K562 (cell line): ENCODE results near the gene IKZF4. TPM values are rescaled to one million over a fixed set of nuclear protein-coding genes. Genes with fewer than 3 reads are reported as not detected.
A peak's percentile ranks its signal among the peaks of the same experiment; 100 is the strongest.

Source experiments
- CHCHD3 ChIP-seq: fragments of 250-450 bp; sonication (Bioruptor Pico); IDR thresholded peaks from 2 replicates; pipeline ENCODE4 v2.1.2; 2022; ENCODE audit warnings: mild to moderate bottlenecking
- ILK ChIP-seq: fragments of 450-650 bp; IDR thresholded peaks from 2 replicates; pipeline ENCODE4 v1.6.1; 2016; ENCODE audit warnings: missing genetic modification characterization, low read depth, mild to moderate bottlenecking, missing compliant biosample characterization, moderate library complexity, borderline replicate concordance
- KDM5B ChIP-seq: fragments of 200-600 bp; sonication (generic); IDR thresholded peaks from 2 replicates; pipeline ENCODE4 v1.6.1; 2012; ENCODE audit warnings: low read depth, mild to moderate bottlenecking, moderate library complexity, low read length, control low read depth, inconsistent platforms; ENCODE audit not compliant: insufficient replicate concordance
- MBD2 ChIP-seq: sonication (generic); IDR thresholded peaks from 2 replicates; pipeline ENCODE4 v1.6.1; 2016; ENCODE audit warnings: low read depth, borderline replicate concordance
- MCM3 ChIP-seq: fragments of 450-650 bp; IDR thresholded peaks from 2 replicates; pipeline ENCODE4 v1.6.1; 2016
- MTA3 ChIP-seq: fragments of 450-650 bp; formaldehyde crosslinking; IDR thresholded peaks from 2 replicates; pipeline ENCODE4 v1.6.1; 2017; ENCODE audit warnings: mild to moderate bottlenecking, borderline replicate concordance
- PHTF2 ChIP-seq: fragments of 250-450 bp; sonication (Bioruptor Pico); IDR thresholded peaks from 2 replicates; pipeline ENCODE4 v1.5.0; 2021; ENCODE audit warnings: mild to moderate bottlenecking
- RBM14 ChIP-seq: fragments of 200-400 bp; formaldehyde crosslinking; IDR thresholded peaks from 2 replicates; pipeline ENCODE4 v1.6.1; 2018; ENCODE audit warnings: low read depth, mild to moderate bottlenecking, low read length, moderate library complexity, borderline replicate concordance; ENCODE audit not compliant: insufficient read depth
- RFX5 ChIP-seq: IDR thresholded peaks from 2 replicates; pipeline ENCODE4 v1.6.1; 2011; ENCODE audit warnings: low read depth, mild to moderate bottlenecking, improper control_type of control experiment, low read length
- TARDBP ChIP-seq: fragments of 450-650 bp; IDR thresholded peaks from 2 replicates; pipeline ENCODE4 v1.6.1; 2016
- TFAM ChIP-seq: fragments of 250-450 bp; sonication (Bioruptor Pico); conservative IDR thresholded peaks from 2 replicates; pipeline ENCODE4 v1.5.0; 2021; ENCODE audit warnings: mild to moderate bottlenecking, moderate library complexity
- TSHZ1 ChIP-seq: fragments of 250-450 bp; sonication (Bioruptor Pico); IDR thresholded peaks from 2 replicates; pipeline ENCODE4 v1.4.0; 2020; ENCODE audit warnings: mild to moderate bottlenecking, moderate library complexity
- ZBTB11 ChIP-seq, 3 experiments: fragments of 200-800 bp in 1 of 3; fragments of 250-450 bp in 1 of 3; fragments of 450-650 bp in 1 of 3; sonication (Bioruptor Pico) in 1 of 3; sonication (Bioruptor generic) in 1 of 3; formaldehyde crosslinking in 1 of 3; IDR thresholded peaks; 2 replicates each; pipeline versions ENCODE4 v1.6.1 to v1.8.0; 2016 to 2022; ENCODE audit warnings: mild to moderate bottlenecking in 2 of 3, missing genetic modification characterization in 2 of 3, missing compliant biosample characterization in 1 of 3, moderate library complexity in 1 of 3
- ZBTB26 ChIP-seq: fragments of 450-650 bp; formaldehyde crosslinking; IDR thresholded peaks from 2 replicates; pipeline ENCODE4 v1.4.0; 2022; ENCODE audit warnings: missing genetic modification characterization
- ZNF586 ChIP-seq: fragments of 450-650 bp; formaldehyde crosslinking; conservative IDR thresholded peaks from 2 replicates; pipeline ENCODE4 v1.4.0; 2020; ENCODE audit warnings: mild to moderate bottlenecking, moderate library complexity
- ZNF764 ChIP-seq: fragments of 250-450 bp; sonication (Bioruptor Pico); IDR thresholded peaks from 2 replicates; pipeline ENCODE4 v1.4.0; 2020; ENCODE audit warnings: low read depth, mild to moderate bottlenecking, moderate library complexity
- polyA plus RNA-seq, 8 experiments: library from polyadenylated mRNA; depleted of rRNA in 4 of 8; stranded (reverse) in 5 of 8; unstranded in 3 of 8; fragments of >200 nt; fragmentation: Nextera tagmentation in 2 of 8; fragmentation: Illumina TruSeq in 1 of 8; extraction: Ambion mirVana in 2 of 8; extraction: Trizol in 1 of 8; gene quantifications; 2 replicates each; pipeline versions ENCODE4 v1.2.1 to v1.2.3, GENCODE V29; 2011 to 2014; ENCODE audit warnings: inconsistent platforms in 1 of 8, missing spikeins in 1 of 8
- total RNA-seq, 7 experiments: library from RNA; depleted of rRNA in 6 of 7; stranded (reverse); fragments of >200 nt in 6 of 7; fragmentation: Illumina TruSeq in 2 of 7; extraction: Trizol in 2 of 7; gene quantifications; 2 replicates each; pipeline versions ENCODE4 v1.2.1 to v1.2.3, GENCODE V29; 2011 to 2021; ENCODE audit warnings: low replicate concordance in 1 of 7
- TF ChIP-seq, protein P1 (sequence below): fragments of 250-450 bp; sonication (Bioruptor Pico); IDR thresholded peaks from 2 replicates; pipeline ENCODE4 v1.9.0; 2021; ENCODE audit warnings: mild to moderate bottlenecking

Gene IKZF4
- total and polyA plus RNA-seq, 9 of the 15 experiments (the other 6 are each of a cell fraction or from before 2014, with no cell fraction given): 1.9 to 16.3 (median 3.6) TPM

DNA sequence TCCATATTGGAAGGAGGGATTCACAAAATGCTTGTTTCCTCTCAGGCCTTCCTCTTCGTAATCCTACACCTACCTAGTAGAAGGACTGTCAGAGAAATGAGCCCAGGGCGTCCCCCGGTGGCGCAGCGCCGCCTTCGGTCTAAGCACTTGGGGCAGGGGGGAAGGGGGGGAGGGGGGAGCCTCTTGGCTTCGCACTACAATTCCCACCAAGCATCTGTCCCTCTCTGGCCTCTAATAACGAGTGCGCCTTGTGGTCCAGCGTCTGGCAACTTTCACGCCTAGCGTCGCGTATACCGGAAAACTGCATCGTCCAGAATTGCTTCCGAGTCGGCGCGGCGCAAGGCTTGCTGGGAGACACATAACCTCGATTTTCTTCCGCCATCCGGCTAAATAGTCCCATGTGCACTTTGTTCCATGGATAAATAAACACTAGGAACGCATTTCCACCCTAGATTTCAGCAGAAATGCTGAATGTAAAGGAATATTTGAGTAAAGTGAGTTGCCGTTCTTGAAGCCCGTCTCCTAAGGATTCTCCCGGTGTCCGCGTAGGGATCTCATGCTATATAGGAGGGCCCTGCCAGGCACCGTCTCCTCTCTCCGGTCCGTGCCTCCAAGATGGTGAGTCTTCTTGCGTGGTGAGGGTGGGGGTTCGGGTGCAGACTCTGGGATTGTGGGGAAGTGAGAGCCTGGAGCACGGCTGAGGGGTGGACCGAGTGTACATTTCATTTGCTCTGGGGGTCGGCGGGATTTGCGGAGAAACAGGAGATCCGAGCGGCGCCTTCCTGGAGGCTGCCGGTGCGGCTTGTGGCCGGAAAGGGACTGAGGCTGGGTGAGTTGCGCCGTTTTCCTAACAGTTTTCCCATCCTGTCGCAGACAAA, 20.9 kb downstream of the IKZF4 start, which contains the start of gene RPS26 (continued):
- no peak for TF ChIP-seq ZBTB26
- TF ChIP-seq TARDBP: peak; percentile 57
- TF ChIP-seq RFX5: no peak
- no peak for TF ChIP-seq ILK (tag)
- no peak for TF ChIP-seq MCM3
- TF ChIP-seq, protein P1, sequence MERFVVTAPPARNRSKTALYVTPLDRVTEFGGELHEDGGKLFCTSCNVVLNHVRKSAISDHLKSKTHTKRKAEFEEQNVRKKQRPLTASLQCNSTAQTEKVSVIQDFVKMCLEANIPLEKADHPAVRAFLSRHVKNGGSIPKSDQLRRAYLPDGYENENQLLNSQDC (CRISPR knock-in tag): 0 out of 2 replicates have a peak, but pooled peaks have one; percentile 22
- TF ChIP-seq ZBTB11 (CRISPR knock-in tag; IDR thresholded peaks at IDR 0.05): peak in 1 of 3 experiments; percentile 88; a peak in 2 of 6 replicates
- TF ChIP-seq TSHZ1: no peak
- no peak for TF ChIP-seq TFAM (CRISPR knock-in tag)
- TF ChIP-seq ZNF586 (CRISPR knock-in tag): no peak
- TF ChIP-seq CHCHD3 (CRISPR knock-in tag): no peak
- peak; percentile 78 for TF ChIP-seq MBD2
- TF ChIP-seq MTA3: peak; percentile 100
- no peak for TF ChIP-seq ZNF764 (CRISPR knock-in tag)
- peak; percentile 100 for TF ChIP-seq KDM5B
- 0 out of 2 replicates have a peak, but pooled peaks have one; percentile 27 for TF ChIP-seq PHTF2 (CRISPR knock-in tag)
- TF ChIP-seq RBM14: no peak
